GM13977 (cell line): ENCODE results near the gene RXRB.
"Not testable (repeated sequence)": the region's sequence is repeated elsewhere in the genome, so short reads cannot be mapped to it uniquely, and the experiment has no call there.

Experiments
- DNase-seq: peaks from one replicate; pipeline ENCODE4 v3.0.0; 2012; ENCODE audit warnings: low spot score
- in situ Hi-C: fragments of 300-500 bp; cut with MboI; formaldehyde crosslinking; loops from one replicate; pipeline ENCODE4 v1.12.0; 2022; ENCODE audit warnings: low sequenced_read_pairs, low pct_unique_long_range_greater_than_20kb, mixed read lengths, inconsistent platforms; ENCODE audit not compliant: unreplicated experiment
- TF ChIP-seq, protein P1 (sequence below): IDR thresholded peaks from 2 replicates; pipeline ENCODE4 v1.5.1; 2012; ENCODE audit warnings: mild to moderate bottlenecking, control low read depth; ENCODE audit not compliant: insufficient read depth; ENCODE audit errors: extremely low read depth, missing control alignments

RXRB gene

DNA sequence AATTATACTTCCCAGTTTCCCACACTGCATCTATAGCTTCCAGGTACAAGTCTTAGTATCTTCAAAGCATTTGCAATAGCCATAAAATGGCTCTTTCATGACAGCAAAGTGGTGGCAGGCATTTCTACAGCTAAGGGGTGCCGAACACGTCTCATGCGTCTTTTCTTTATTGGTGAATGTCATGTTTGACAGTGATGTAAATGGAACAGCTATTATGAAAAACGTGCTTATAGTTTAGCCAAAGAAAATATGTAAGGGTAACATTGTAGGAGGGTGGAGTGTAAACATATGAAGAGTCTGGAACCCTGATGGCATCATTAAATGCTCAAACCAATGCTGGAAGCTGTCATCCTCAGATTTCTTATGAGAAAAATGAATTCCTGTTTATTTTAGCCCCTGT, 46.1 kb downstream of the RXRB start:
- TF ChIP-seq, protein P1, sequence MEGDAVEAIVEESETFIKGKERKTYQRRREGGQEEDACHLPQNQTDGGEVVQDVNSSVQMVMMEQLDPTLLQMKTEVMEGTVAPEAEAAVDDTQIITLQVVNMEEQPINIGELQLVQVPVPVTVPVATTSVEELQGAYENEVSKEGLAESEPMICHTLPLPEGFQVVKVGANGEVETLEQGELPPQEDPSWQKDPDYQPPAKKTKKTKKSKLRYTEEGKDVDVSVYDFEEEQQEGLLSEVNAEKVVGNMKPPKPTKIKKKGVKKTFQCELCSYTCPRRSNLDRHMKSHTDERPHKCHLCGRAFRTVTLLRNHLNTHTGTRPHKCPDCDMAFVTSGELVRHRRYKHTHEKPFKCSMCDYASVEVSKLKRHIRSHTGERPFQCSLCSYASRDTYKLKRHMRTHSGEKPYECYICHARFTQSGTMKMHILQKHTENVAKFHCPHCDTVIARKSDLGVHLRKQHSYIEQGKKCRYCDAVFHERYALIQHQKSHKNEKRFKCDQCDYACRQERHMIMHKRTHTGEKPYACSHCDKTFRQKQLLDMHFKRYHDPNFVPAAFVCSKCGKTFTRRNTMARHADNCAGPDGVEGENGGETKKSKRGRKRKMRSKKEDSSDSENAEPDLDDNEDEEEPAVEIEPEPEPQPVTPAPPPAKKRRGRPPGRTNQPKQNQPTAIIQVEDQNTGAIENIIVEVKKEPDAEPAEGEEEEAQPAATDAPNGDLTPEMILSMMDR: no peak
- DNase-seq: no peak
- in situ Hi-C loops: no loop called here

DNA sequence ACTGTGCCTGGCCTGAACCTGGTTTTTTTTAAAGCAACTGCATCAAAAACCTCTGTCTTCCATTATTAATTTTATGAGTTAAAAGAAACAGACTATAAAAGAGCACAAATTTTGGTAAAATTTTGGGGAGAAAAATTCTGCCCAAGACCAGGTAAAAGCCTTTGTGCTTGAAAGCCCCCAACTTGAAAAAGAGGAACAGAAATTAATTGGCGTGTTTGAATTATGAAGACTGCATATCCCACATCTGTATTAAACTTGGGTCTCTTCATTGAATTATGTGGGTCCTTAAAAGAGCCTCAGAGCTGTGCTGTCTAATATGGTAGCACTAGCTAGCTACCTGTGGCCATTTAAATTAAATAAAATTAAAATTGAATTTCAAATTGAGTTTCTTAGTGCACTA, 49.4 kb downstream of the RXRB start:
- TF ChIP-seq, protein P1: no peak
- DNase-seq: no peak
- in situ Hi-C loops: no loop called here

DNA sequence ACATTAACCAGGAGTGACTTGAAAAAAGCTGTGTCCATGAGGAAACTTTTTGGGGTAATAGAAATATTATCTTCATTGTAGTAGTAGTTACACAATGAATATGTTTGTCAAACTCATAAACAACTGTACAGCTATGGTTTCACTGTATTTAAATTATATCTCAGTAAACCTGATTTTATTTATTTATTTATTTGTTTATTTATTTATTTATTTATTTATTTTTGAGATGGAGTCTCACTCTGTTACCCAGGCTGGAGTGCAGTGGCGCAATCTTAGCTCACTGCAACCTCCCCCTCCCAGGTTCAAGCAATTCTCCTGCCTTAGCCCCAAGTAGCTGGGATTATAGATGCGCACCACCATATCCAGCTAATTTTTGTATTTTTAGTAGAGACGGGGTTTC, 49.9 kb downstream of the RXRB start:
- DNase-seq, in situ Hi-C loops: not testable (repeated sequence)

DNA sequence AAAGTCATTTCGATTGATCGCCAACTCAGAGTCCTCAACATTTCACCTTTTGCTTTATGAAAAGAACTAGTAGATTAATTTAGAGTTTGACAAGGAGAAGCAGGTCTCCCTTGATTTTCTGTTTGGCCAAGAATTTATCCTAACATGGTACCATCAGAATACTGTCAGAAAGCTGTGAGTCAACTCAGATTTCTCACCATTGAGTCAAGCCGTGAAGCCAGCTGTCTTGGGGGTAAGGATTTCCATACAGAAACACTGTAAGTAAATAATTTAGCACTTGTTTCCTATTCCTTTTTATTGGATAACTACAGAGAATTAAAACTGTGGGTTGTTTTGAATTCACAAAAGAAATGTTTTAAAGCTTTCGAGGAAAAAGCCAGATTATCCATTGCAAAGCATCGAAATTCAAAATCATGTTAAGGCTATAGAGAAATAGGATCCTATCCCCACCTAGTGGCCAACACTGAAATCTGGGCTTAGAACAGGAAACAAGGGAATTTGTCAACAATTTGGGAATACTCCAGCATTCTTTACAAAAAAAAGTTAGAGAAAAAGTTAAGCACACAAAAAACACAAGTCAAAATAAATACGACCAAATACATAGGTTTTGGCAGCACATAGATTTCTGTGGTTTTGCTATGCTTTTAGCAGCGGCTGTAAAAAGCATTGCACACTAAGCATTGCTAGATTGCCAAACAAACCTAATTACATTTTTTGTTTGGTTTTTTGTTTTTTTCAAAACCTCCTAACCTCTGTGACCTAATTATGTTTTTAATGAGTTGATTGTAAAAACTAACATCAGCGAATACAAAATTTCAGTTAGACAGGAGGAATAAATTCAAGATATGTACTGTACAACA, 52.4 kb downstream of the RXRB start:
- no peak for DNase-seq
- in situ Hi-C loops: no loop called here
- TF ChIP-seq, protein P1: peak; percentile 72

DNA sequence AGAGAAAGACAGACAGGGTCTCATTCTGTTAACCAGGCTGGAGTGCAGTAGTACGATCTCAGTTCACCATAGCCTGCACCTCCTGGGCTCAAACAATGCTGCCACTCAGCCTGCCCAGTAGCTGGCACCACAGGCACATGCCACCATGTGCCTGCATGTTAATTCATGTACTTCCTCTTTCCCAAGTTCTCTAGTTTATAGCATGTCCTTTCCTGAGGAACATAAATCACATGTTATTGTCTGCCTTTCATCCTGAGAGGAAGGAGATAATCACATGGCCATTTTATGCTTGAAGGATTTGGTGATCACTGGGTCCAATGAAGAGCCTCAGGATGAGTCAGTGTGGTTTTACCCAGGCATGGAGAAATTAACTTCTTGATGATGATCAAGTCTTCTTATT, 56.1 kb downstream of the RXRB start:
- TF ChIP-seq, protein P1: no peak
- no peak for DNase-seq
- in situ Hi-C loops: no loop called here
